HUES48 (cell line): Measurements from ENCODE around the gene TMEM254.
"Not testable (repeated sequence)": the region's sequence is repeated elsewhere in the genome, so short reads cannot be mapped to it uniquely, and the experiment has no call there.

Experiments
- H3K27ac ChIP-seq: one replicate; pipeline ENCODE4 v1.7.0; 2013; ENCODE audit warnings: low read depth, low read length, inconsistent platforms
- H3K27me3 ChIP-seq: 2 replicates; pipeline ENCODE4 v1.6.1; 2013; ENCODE audit warnings: mild to moderate bottlenecking, low read length; ENCODE audit not compliant: control insufficient read depth, insufficient read depth
- H3K36me3 ChIP-seq: 2 replicates; pipeline ENCODE4 v1.6.1; 2013; ENCODE audit warnings: low read length; ENCODE audit not compliant: control insufficient read depth, insufficient read depth
- H3K4me1 ChIP-seq: 2 replicates; pipeline ENCODE4 v1.6.1; 2013; ENCODE audit warnings: mild to moderate bottlenecking, low read length; ENCODE audit not compliant: control insufficient read depth, insufficient read depth
- H3K4me3 ChIP-seq: 2 replicates; pipeline ENCODE4 v1.5.1; 2013; ENCODE audit warnings: mild to moderate bottlenecking, low read depth, low read length
- H3K9ac ChIP-seq: 2 replicates; pipeline ENCODE4 v1.6.1; 2013; ENCODE audit warnings: mild to moderate bottlenecking, low read depth, low read length, moderate library complexity
- H3K9me3 ChIP-seq: 2 replicates; pipeline ENCODE4 v1.6.1; 2013; ENCODE audit warnings: low read length; ENCODE audit not compliant: control insufficient read depth, insufficient read depth

The TMEM254 gene

DNA sequence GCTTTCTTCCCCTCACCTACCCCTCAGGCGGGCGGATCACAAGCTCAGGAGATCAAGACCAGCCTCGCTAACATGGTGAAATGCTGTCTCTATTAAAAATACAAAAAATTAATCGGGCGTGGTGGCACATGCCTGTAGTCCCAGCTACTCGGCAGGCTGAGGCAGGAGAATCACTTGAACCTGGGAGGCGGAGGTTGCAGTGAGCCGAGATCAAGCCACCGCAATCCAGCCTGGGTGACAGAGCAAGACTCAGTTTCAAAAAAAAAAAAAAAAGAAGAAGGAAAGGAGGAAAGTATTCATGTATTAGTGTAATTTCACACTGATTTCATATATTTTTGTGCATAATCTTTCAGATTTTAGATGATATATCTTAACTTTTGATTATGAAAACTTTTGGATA is 55.2 kb downstream of the TMEM254 start:
- not testable (repeated sequence) for H3K9me3 ChIP-seq, H3K4me3 ChIP-seq, H3K9ac ChIP-seq, H3K36me3 ChIP-seq, H3K27ac ChIP-seq
- peaks cover 20% of the 10 kb centered on the region for H3K27me3 ChIP-seq
- H3K4me1 ChIP-seq = peaks cover 13% of the 10 kb centered on the region

DNA sequence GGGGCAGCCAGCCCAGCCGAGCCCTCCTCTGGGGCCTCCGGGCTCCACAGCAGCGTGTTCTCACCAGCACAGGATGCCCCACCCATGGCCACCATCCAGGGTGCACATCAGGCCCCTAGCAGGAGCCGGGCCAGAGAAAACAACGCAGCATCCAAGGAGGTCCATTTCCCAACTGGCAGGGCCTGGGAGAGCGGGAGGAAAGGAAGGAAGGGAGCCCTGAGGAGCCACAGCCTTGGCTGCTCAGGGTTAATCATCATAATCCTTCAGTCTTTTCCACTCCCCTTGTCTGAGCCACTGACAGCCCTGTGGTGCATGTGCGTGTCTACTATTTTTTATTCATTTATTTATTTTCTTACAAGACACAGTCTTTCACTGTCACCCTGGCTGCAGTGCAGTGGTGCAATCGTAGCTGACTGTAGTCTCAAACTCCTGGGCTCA is 57.7 kb downstream of the TMEM254 start:
- Histone ChIP-seq H3K36me3 (no peaks in the 10 kb centered on the region), H3K27ac (no peak overlapping the region), H3K9me3 (no peaks in the 10 kb centered on the region), H3K4me1 (peaks cover 12% of the 10 kb centered on the region), H3K4me3 (no peak overlapping the region), H3K27me3 (peaks cover 20% of the 10 kb centered on the region), H3K9ac (no peak overlapping the region)

DNA sequence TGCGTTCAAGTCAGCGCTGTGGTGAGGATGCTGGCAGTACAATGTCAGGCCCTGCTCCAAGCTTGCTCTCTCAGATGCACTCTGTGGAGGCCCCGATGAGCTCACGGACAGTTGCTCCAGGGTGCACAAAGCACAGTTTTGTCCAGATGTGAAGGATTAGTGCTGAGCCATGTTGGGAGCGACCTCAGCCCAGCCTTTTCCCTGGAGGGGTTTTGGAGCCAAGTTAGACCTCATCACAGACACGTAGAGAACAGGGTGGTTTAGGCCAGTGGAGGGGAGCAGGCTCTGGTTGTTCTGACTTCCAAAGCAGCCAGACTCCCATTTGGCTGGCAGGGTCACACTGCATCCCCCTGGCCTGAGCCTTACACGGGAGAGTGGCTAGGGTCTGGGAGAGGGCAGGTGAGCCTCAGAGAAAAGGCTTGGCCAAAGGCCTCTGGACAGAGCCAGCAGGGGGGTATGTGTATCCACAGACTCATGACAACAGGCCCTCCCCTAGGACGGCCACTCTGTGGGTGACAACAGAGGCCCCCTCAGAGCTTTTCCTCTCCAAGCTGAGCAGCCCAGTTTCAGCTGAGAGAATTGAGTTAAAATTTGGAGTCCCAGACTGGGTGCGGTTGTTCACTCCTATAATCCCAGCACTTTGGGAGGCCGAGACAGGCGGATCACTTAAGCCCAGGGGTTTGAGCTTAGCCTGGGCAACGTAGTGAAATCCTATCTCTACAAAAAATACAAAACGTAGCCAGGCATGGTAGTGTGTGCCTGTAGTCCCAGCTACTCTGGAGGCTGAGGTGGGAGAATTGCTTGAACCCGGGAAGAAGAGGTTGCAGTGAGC is 58.8 kb downstream of the TMEM254 start:
- no peaks in the 10 kb centered on the region for H3K36me3 ChIP-seq
- H3K27ac ChIP-seq = no peak overlapping the region
- no peaks in the 10 kb centered on the region for H3K9me3 ChIP-seq
- no peak overlapping the region for H3K4me3 ChIP-seq
- H3K27me3 ChIP-seq = peaks cover 12% of the 10 kb centered on the region
- H3K4me1 ChIP-seq = peaks cover 7% of the 10 kb centered on the region; the same call in 1 of the 2 replicates
- no peak overlapping the region for H3K9ac ChIP-seq

DNA sequence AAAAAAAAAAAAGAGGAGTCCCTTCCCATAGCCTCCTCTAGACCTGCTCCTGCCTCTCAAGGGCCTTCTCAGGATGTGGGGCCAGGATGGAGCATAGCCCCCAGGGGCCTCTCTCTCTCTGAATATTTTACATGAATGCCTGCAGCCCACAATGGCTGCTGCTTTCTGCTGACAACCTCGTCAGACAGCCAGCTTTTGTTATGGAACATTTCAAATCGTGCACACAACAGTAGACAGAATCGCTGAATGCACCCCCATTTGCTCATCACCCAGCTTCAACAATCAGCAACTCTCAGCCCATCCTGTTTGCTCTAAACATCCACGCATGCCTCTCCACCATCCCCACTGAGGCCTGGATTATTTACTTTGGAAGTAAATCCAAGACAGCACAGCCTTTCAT is 59.5 kb downstream of the TMEM254 start:
- H3K9ac ChIP-seq = no peak overlapping the region
- H3K27me3 ChIP-seq = peaks cover 7% of the 10 kb centered on the region
- H3K4me3 ChIP-seq = no peak overlapping the region
- H3K9me3 ChIP-seq = no peaks in the 10 kb centered on the region
- H3K4me1 ChIP-seq = peaks cover 6% of the 10 kb centered on the region; the same call in 1 of the 2 replicates
- H3K27ac ChIP-seq = no peak overlapping the region
- H3K36me3 ChIP-seq = no peaks in the 10 kb centered on the region

DNA sequence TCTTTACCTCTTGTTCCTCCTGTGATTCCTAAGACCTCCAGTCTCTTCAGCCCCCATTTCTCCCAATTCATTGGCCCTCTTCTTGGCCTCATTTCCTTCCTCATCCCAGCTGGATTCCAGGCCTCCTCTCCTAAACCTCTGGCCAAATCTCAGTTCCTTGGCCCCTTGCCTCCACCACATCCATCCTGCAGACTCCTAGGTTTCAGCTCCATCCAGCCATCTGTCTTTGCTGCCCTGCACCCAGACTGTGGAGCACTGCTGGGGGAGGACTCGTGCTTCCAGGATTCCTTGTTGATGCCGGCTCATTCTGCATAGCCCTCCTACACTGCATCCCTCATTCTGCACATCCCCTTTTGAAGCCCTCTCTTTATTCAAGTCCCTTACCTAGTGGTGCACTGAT is 60.8 kb downstream of the TMEM254 start:
- peaks cover 2% of the 10 kb centered on the region; the same call in 1 of the 2 replicates for H3K4me1 ChIP-seq
- no peak overlapping the region for H3K27ac ChIP-seq
- no peaks in the 10 kb centered on the region for H3K36me3 ChIP-seq
- H3K27me3 ChIP-seq = no peaks in the 10 kb centered on the region
- H3K9me3 ChIP-seq = no peaks in the 10 kb centered on the region
- H3K4me3 ChIP-seq = no peak overlapping the region
- H3K9ac ChIP-seq = no peak overlapping the region

DNA sequence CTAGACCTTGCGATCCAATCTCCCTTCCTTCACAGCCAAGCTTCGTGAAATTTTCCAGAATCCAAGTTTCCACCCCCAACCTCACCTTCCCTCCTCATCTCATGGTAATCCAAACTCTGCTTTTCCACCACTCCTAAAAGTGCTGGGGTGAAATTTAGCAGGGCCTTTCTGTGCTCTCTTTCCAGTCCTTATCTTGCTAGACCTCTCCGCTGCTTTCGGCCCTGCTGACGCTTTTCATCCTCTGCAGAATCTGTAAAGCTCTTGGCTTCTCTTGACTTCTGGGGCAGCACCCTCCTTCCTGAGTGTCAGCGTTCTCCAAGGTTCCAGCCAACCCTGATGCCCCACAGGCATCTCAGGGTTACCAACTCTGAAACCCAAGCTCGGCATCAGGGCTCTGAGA is 61.8 kb downstream of the TMEM254 start:
- H3K27me3 ChIP-seq = no peaks in the 10 kb centered on the region
- H3K4me3 ChIP-seq = no peak overlapping the region
- H3K27ac ChIP-seq = no peak overlapping the region
- H3K4me1 ChIP-seq = peaks cover 2% of the 10 kb centered on the region; the same call in 1 of the 2 replicates
- H3K9ac ChIP-seq = no peak overlapping the region
- no peaks in the 10 kb centered on the region for H3K36me3 ChIP-seq
- no peaks in the 10 kb centered on the region for H3K9me3 ChIP-seq

DNA sequence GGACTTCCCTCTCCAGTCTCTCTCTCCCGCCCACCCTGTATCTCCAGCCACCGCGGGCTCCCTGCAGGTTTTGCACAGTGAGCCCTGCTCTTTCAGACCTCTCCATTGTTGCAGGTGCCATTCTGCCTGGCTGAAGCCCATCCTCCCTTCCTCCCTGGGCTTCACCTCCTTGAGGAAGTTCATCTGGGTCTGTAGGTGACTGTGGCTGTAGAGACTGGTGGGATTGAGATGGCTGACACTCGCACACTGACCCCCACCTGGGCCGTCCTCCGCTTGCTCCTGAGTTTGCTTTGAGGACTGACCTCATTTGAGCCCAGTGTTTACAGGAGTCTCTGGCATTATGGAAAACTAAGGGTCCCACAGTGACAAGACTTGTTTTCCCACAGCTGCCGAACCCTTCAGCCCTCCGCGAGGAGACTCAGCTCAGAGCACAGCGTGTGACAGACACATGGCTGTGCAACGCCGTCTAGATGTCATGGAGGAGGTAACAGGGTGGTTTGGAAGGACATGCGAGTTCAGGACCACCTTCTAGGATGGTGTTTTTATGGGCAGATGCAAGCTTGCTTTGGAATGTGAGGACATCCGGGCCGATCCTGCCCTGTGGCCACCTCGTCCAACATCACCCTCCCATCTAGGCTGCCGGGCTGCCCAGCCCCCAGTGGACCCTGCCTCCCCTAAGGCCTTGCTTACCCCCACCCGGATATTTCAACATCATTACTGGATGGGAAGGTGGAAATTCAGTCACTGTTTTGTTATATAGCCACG is 63.4 kb downstream of the TMEM254 start:
- Histone ChIP-seq H3K4me3 (no peak overlapping the region), H3K36me3 (no peaks in the 10 kb centered on the region), H3K4me1 (peaks cover 2% of the 10 kb centered on the region; the same call in 1 of the 2 replicates), H3K27me3 (no peaks in the 10 kb centered on the region), H3K9me3 (no peaks in the 10 kb centered on the region), H3K27ac (no peak overlapping the region), H3K9ac (no peak overlapping the region)
